Glomerular visceral epithelial cell (primary cell): ENCODE data around the gene CNKSR3.
A peak's percentile ranks its signal among the peaks of the same experiment; 100 is the strongest.

Experiments
- DNase-seq: peaks from one replicate; pipeline ENCODE4 v3.0.0-alpha.2; 2016; ENCODE audit errors: extremely low spot score

The CNKSR3 gene

DNA sequence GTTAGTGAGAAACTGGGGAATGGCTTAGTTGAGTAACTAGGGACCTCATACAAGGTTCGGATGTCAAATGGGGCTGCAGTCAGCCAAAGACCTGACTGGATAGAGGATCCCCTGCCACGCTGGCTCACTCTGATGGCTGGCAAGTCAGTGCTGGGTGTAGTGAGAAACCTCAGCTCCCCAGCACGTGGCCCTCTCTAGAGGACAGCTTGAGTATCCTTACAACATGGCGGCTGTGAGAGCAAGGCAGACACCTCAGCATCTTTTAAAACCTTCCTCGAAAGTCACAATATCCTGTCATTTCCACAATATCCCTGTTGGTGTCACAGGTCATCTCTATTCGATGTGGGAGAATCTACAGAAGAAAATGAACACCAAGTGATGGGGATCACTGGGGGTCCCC, 127.2 kb downstream of the CNKSR3 start:
- no peak for DNase-seq

- no peak for DNase-seq
Measured at GRCh38 chr6:154382740-154383139, 127.7 kb downstream of the CNKSR3 start.

GRCh38 chr6:154381548-154381947, 128.9 kb downstream of the CNKSR3 start:
- no peak for DNase-seq

- DNase-seq, result no peak
Measured at GRCh38 chr6:154380741-154381140, 129.7 kb downstream of the CNKSR3 start.

GRCh38 chr6:154379585-154379984, 130.9 kb downstream of the CNKSR3 start:
- no peak for DNase-seq

DNA sequence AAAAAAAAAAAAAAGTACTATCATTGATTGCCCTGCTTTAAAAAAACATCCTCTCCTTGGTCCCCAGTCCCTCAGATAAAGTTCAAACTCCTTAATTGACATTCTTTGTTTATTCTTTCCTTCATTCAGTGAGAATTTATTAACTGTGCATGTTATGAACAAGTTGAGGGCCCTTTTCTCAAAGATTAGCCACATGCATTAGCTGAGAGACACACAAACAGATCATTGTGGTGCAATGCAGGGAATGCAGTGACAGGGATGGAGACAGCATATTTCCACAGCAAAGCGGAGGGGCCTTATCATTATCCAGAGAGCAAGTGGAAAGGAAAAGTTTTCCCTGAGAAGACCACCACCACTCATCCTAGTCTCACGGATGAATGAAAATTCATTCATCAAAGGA, 132.0 kb downstream of the CNKSR3 start:
- DNase-seq, result no peak

- no peak for DNase-seq
Measured at GRCh38 chr6:154377726-154378125, 132.8 kb downstream of the CNKSR3 start.

GRCh38 chr6:154373971-154374370, 136.5 kb downstream of the CNKSR3 start:
- no peak for DNase-seq

DNA sequence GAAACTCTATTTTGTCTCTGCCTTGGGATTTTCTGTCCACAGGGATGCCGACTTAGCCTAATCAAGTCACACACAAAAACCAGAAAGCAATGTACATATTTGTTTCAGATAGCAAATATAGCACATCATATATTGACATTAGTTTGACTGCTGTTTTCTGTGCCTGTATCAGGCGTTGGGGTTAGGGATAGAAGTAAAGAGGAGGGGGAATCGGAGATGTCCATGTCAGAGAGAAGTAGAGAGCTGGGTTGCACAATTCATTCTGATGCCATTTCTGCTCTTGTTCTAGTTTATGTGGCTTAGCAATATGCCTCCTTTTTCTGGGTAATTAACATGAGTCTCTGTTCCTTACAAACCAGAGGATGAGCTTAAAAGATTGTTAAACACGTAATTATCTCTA, 139.2 kb downstream of the CNKSR3 start:
- no peak for DNase-seq

GRCh38 chr6:154370545-154370944, 139.9 kb downstream of the CNKSR3 start:
- peak; percentile 58 for DNase-seq

DNA sequence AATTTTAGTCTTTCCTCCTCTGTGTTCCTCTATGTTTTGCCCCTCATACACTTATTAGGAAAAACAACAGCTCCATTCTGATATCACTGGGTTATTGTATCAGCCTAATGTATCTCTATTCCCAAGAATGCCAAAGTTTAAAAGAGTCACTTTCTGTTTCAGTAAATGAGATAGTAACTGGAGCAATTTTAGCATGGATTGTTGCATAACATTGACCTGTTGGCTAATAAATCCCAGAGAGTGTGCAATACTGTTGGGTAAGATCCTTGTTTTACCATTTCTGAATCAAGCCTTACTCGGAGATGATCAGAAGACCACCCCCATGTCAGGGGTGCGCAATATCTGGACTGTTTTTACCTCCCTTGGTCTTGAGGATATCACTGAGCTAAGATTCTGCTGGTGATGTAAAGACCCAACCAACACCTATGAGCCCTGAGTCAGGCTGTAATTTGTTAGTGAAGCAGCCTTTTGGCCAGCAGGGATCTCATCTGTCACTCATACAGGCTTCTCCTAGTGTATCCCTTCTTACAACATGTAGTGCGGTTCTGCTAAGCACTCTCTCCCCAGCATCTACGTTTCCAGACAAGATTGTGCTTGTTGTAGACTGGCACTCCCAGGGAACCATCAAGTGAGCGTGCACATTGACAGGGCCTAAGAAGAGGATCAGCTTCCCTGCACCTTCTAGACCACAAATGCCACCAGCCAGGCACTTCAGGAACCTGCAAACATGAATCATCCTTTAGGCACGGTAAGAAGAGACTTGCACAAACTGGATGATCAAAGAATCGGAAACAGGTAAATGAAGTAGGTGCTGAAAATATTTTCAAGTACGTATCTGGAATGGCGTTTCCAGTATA, 142.4 kb downstream of the CNKSR3 start:
- no peak for DNase-seq

- no peak for DNase-seq
Measured at GRCh38 chr6:154367336-154367735, 143.1 kb downstream of the CNKSR3 start.

DNA sequence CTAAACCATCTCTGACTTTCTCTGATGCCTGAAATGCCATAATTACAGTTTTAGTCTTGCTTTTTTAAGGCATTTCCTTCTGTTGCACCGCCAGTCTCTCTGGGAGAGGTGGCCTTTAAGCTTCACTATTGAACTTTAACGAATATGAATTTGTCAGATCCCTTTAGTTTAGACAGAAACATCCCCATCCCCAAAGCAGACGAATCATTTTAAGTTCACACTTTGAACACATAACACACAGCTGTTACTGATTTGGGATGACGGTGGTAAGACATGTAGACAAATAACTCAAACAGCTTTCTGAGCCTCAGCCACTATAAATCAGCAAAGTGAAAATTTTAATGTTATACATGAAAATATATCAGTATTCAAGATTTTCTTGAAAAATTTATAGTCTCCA, 146.7 kb downstream of the CNKSR3 start:
- DNase-seq, result no peak

GRCh38 chr6:154361476-154361875, 149.0 kb downstream of the CNKSR3 start:
- peak; percentile 62 for DNase-seq

GRCh38 chr6:154360476-154360875, 150.0 kb downstream of the CNKSR3 start:
- no peak for DNase-seq

DNA sequence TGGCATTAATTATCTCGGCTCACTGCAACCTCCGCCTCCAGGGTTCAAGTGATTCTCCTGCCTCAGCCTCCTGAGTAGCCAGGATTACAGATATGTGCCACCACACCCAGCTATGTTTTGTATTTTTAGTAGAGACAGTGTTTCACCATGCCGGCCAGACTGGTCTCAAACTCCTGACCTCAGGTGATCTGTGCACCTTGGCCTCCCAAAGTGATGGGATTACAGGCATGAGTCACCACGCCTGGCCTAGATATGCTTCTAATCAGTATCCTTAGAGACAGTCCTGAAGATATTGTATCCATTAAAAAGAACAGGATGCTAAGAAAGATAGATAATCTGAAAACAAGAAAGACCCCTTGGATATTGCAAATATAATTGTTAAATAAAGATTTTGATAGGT, 150.8 kb downstream of the CNKSR3 start:
- DNase-seq, result no peak

DNA sequence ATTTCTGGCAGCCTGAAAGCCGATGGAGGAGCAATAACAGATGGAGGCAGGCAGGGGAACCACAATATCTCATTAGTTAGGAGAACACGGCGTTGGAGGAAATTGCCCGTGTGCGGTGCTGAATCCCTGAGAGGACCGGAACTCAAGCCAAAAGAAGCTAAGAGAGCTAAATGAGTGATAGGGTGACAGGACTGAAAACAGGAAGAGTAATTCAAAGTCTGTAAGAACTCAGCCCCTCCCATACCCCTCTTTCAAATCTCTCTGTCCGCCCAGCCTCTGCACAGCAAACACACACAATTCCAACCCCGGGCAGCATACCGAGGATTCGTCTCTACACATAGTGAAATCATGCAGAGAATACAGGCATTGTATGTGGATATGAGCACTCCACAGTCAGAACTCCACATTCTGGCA, 151.3 kb downstream of the CNKSR3 start:
- DNase-seq, result no peak

GRCh38 chr6:154358019-154358545, 152.4 kb downstream of the CNKSR3 start:
- no peak for DNase-seq

DNA sequence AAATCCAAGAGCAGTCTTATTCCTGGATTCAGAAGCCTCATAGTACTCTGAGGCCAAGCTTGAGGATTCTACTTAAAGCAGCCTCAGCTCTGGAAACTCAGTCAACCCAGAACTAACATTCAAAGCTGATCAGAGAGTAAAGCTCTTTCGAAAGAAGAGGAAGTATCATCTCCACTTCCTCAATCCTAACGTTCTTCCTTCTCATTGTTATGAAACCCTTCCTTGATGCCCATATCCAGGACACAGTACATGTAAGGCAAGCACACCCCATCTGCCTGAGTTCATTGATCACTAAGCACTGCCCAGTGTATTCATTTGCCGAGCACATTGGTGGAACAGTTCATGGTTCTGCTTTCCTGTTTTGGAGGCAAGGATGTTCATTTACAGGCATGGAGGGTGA, 153.8 kb downstream of the CNKSR3 start, which contains the start of gene IPCEF1:
Gene IPCEF1 (minus strand): TSS at position 114 of the 400 bp plus-strand sequence. CDS start 90,856 bp downstream, outside the sequence.
- no peak for DNase-seq

DNA sequence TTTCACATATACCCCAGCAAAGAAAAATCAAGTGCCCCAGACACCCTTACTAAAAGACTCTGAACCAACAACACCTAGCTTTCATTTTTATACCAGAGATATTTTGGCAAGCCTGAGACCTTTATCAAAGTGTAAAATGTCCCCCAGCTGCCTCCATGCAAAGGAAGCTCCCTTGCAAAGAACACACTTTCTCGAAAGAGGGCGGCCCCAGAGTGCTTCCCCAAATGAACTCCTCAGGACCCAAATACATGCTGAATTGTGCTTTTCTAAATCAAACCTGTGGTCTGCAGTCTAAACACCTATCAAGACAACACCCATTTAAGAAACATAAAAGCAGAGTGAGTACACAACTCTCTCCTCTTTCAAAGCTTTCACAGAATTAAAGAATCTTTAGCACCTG, 154.4 kb downstream of the CNKSR3 start:
- no peak for DNase-seq

DNA sequence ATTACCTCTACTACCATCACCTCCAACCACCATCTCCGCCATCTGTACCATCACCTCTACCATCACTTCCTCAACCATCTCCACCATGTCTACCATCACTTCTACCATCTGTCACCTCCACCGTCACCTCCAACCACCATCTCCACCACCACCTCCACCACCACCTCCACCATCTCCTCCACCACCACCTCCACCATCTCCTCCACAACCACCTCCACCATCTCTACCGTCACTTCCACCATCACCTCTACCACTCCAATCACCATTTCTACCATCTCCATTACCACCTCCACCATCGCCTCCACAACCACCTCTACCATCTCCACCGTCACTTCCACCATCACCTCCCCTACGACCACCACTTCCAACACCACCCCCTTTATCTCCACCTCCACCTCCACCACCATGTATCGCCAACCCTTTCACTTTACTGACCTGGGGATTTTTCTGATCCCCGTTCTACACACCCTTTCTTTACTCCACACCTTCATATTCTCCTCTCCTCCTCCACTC, 156.2 kb downstream of the CNKSR3 start:
- no peak for DNase-seq

DNA sequence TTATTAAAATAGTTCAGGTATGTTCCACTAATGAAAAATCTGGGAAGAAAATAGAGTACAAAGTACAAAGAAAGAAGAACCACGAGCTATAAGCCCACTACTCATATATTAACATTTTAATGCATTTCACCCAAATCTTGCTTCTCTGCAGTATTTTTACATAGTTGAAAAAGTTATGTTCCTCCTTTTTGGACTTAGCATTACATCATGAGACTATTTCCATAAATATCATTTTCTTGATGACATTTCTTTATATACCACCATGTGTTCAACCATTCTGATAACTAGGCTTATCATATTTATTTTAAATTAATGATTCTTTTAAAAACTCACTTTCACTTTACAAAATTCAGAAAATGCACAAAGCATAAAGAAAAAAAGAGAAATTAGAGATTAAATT, 156.9 kb downstream of the CNKSR3 start:
- no peak for DNase-seq

DNA sequence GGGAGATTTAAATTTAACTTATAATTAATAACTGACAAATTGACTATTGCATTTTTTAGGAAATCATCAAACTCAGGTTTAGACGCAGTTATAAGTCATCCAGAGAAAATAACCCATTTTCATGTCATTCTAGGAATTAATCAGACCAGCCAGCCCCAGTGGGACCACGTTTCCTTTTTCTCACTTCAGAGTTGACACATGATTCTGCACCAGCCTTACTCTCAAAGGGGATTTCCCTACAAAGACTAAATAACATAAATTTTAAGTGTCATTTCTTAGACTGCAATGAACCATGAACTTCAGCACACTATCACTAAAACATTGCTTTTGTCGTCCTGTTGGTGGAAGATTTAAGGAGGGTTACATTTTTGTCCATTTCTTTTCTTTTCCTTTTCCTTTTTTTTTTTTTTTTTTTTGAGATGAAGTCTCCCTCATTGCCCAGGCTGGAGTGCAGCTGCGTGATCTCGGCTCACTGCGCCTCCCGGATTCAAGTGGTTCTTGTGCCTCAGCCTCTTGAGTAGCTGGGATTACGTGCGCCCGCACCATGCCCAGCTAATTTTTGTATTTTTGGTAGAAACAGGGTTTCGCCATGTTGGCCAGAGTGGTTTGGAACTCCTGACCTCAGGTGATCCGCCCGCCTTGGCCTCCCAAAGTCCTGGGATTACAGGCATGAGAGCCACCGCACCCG, 157.4 kb downstream of the CNKSR3 start:
- peak; percentile 15 for DNase-seq
